Skeletal muscle cell (primary cell): ENCODE results near the gene FAM217A.
"Not testable (repeated sequence)": the region's sequence is repeated elsewhere in the genome, so short reads cannot be mapped to it uniquely, and the experiment has no call there.

Experiments
- DNase-seq: peaks from one replicate; pipeline ENCODE4 v3.0.0-alpha.2; 2010; ENCODE audit warnings: low read depth
- H3K4me3 ChIP-seq: 2 replicates; pipeline ENCODE4 v1.5.1; 2011; ENCODE audit warnings: low read depth, mild to moderate bottlenecking, control low read depth, low read length, moderate library complexity

Gene FAM217A, protein sequence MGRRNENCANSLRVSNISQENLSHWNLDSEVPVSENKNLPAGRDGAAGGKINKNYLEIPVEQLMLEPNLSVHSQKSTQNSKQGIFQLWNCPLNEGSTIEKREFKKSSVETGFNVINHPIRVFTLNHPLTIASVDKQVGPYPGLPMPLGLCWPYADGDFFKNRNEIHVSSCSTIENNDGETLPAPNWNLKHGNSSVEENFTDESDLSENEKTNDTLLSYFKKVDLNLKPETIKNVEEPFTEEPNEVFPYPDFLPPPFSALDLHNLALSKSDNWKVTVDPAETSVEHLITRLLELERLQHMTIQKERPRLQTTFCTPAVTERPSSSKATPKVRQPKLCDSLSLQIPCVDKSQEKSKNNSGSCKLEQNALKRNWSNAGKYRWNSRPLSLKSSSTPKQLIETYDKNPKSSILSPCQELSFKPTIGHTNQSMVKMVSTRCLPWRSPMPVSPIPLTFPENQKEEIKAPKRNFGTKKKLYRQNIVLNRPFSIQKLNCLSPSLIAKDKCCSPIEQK

DNA sequence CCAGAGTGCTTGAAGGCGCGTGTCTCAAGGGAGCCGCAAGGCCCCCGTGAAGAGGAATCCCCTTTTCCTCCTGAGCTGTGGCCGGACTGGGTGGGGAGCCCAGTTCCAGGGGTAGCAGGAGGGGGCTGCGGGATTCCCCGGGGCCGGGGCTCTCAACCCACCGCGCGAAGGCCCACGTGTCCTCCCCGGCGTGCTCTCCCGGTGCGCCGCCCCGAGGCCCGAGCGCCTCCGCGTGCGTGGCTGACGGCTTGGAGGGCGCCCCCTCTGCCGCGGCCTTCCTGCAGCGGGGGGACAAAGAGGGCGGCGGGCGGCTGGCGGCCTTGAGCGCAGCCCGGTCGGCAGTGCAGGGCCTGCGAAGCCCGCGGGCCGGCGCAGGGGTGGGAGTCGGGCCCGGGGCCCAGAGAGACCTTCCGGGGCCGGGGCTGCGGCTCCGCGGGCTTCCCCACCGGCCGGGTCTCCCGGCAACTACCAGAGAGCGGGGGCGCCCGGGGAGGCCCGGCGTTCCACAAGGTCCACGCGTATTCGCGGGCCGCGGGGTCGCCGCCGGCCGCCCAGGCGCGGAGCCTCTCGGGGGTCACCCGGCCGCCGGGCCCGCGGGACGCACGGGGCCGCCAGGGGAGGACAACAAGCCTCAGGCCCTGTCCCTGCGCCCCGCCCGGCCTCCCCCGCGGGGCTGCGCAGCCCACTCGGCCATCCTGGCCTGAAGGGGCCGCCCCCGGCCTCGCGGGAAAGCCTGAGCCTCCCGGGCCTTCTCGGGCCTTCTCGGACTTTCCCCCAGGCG is at the start of gene FAM217A:
TSS of gene FAM217A (minus strand) at position 447 of the 781 bp plus-strand sequence. CDS start 1,723 bp downstream, outside the sequence.
- H3K4me3 ChIP-seq = no peak within 1 kb of the TSS
- DNase-seq = no peak

DNA sequence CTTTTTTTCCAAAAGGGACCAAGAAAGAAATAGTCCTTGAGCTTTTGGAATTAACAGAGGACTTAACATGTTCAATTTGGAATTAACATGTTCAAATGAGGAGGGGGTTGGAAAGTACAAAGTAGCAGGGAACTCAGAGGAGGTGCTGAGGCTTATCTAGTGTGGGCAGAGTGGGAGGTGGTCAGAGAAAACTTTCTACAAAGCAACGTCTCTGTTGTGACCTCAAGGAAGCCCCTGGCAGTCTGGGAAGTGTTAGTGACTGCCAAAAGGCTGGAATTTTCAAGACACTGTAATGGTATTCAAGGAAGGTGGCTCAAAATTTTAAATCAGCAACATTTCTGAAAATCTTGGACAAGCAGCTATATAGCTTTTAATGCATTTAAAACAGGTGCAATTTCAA is 49.1 kb upstream of the FAM217A start:
- H3K4me3 ChIP-seq = no peak overlapping the region
- DNase-seq = no peak

- H3K4me3 ChIP-seq = no peak overlapping the region
- DNase-seq = peak; percentile 79
Observed at GRCh38 chr6:4125933-4126864, 47.3 kb upstream of the FAM217A start.

DNA sequence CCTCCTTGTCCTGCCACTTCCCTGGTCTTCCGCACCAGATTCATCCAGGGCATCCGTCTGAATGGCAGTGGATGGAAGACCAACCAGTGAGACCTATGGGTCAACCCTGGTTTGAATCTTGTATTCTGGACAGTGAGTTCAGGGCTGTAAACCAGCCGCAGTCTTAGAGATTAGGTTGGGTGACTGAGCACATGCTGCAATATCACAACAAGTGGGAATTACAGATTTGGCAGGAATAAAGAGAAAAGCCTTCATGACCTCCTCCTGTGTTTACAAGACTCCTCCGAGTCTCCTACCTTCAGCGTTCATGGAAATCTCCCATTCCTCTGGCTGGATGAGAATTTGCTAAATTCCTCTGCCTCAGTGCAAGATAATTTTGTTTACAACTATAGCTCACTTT is 46.6 kb upstream of the FAM217A start:
- no peak overlapping the region for H3K4me3 ChIP-seq

GRCh38 chr6:4124351-4124750 is 45.4 kb upstream of the FAM217A start:
- no peak overlapping the region for H3K4me3 ChIP-seq

More for the DNA sequence above, 46.6 kb upstream of the FAM217A start:
- DNase-seq = no peak

DNA sequence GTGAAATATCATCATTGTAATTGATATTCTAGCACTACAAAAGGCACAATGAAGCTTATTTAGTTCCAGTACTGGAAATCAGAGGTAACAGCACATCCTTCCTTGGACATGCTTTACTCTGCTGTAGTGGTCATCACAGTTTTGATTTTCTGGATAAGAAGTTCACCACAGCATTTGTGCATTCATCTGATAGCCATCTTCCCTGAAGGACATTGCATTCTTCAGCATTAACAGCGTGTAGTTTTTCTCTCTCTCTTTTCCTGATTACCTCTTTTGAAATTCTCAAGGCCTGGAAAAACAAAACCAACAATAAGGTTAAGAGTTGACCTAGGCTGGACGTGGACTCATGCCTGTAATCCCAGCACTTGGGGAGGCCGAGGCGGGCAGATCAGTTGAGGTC is 36.8 kb upstream of the FAM217A start:
- DNase-seq = no peak
- H3K4me3 ChIP-seq = no peak overlapping the region

More at GRCh38 chr6:4124351-4124750, 45.4 kb upstream of the FAM217A start:
- DNase-seq = no peak

GRCh38 chr6:4114123-4114522 is 35.2 kb upstream of the FAM217A start:
- no peak overlapping the region for H3K4me3 ChIP-seq
- no peak for DNase-seq

GRCh38 chr6:4113649-4114048 is 34.7 kb upstream of the FAM217A start:
- no peak overlapping the region for H3K4me3 ChIP-seq
- DNase-seq = no peak

GRCh38 chr6:4112366-4112765 is 33.4 kb upstream of the FAM217A start:
- no peak for DNase-seq
- H3K4me3 ChIP-seq = no peak overlapping the region

DNA sequence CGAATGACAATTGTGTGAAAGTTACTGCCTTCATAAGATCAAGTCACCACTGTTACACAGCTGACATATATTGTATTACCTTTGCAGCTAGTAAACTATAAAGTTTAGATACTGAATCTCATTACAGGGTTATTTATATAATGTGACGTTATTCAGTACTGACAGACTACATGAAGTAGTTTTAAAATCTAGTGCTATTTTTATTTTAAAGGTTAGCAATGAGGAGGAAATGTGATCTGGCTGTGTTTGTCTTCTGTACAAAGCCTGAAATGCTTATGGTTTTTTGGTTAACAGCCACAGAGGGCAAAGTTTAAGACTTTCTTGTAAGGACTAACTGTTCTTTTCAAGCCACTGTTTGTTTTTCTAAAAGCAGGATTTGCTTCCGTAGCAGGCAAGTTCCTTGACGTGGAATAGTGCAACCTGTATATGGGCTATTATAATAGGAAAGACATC is 30.5 kb upstream of the FAM217A start:
- DNase-seq = peak; percentile 74
- not testable (repeated sequence) for H3K4me3 ChIP-seq

DNA sequence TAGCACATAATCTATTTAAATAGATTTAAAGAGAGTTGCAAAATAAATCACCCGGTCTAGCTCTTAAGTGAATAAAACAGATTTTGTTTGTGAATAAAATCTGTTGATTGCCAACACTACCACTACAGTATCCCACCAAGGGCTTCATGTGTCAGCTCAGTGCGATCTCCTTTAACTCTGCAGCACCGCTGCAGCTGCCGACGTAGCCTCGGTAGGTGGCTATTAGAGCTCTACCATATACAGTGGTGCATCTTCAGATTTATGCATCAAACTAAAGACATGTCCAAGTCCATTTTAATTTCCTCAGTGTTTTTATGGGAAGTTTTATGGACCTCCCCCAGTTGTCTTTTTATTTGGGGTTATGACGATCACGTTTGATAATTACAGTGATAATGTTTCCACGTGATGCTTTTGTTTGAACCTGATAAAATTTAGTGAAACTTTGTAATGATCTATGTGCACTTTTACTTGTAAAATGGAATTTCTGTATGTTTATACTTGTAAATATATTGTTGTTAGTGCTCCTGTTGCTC is 29.7 kb upstream of the FAM217A start:
- no peak for DNase-seq

DNA sequence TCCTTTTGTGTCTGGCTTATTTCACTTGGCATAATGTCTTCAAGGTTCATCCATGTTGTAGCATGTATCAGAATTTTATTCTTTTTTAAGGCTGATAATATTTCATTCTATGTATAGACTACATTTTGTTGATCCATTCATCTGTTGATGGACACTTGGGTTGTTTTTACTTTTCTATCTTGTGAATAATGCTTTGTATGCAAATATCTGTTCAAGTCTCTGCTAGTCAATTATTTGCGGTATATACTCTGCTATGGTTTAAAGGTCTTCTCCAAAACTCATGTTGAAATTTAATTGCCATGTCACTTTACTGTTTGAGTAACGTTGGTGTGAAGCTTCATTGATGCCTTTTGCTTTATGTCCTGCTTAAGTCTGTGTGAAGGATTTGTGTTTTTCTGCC is 28.9 kb upstream of the FAM217A start:
- no peak overlapping the region for H3K4me3 ChIP-seq
- DNase-seq = no peak

More for the DNA sequence above, 29.7 kb upstream of the FAM217A start:
- H3K4me3 ChIP-seq = no peak overlapping the region

- no peak overlapping the region for H3K4me3 ChIP-seq
- DNase-seq = no peak
Observed at GRCh38 chr6:4105980-4106536, 27.1 kb upstream of the FAM217A start.

- DNase-seq = no peak
- H3K4me3 ChIP-seq = no peak overlapping the region
Observed at GRCh38 chr6:4103929-4104328, 25.0 kb upstream of the FAM217A start.

- no peak for DNase-seq
- H3K4me3 ChIP-seq = no peak overlapping the region
Observed at GRCh38 chr6:4102687-4103244, 23.8 kb upstream of the FAM217A start.

DNA sequence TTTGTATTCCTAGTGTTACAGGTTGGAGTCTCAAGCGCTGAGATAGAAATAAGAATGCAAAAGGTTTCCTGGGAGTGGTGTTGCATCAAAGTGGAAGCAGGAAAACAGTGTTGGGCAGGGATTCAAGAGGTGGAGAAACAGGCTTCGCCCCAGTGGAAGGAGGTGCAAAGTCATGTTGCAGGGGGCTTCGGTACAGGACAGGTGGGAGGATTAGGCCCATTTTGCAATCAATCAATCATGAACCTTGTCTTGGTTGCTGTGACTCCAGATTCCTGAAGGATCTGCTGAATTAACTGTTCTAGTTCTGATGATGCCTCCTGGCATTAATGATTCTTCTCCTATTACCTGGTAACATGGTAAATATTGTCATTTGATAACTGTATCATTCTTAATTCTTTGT is 22.4 kb upstream of the FAM217A start:
- no peak overlapping the region for H3K4me3 ChIP-seq
- no peak for DNase-seq

GRCh38 chr6:4100655-4101054 is 21.7 kb upstream of the FAM217A start:
- no peak overlapping the region for H3K4me3 ChIP-seq

GRCh38 chr6:4093288-4093687 is 14.4 kb upstream of the FAM217A start:
- no peak for DNase-seq
- no peak overlapping the region for H3K4me3 ChIP-seq

More at GRCh38 chr6:4100655-4101054, 21.7 kb upstream of the FAM217A start:
- no peak for DNase-seq
